K562 (cell line): ENCODE results near the gene GIPC3. TPM values are rescaled to one million over a fixed set of nuclear protein-coding genes. Genes with fewer than 3 reads are reported as not detected.

Experiments
- CBX5 ChIP-seq: IDR thresholded peaks from 2 replicates; pipeline ENCODE4 v1.6.1; 2014; ENCODE audit warnings: low read depth, borderline replicate concordance
- ELF1 ChIP-seq: fragments of 200-800 bp; sonication (Bioruptor generic); IDR thresholded peaks from 2 replicates; pipeline ENCODE4 v1.6.1; 2016; ENCODE audit warnings: missing genetic modification characterization, missing compliant biosample characterization
- FOS ChIP-seq: IDR thresholded peaks from 3 replicates; pipeline ENCODE4 v1.6.1; 2011; ENCODE audit not compliant: insufficient read length; ENCODE audit errors: extremely low read depth
- FOSL1 ChIP-seq: fragments of 200-800 bp; sonication (Bioruptor generic); conservative IDR thresholded peaks from 2 replicates; pipeline ENCODE4 v1.6.1; 2016; ENCODE audit warnings: missing genetic modification characterization, missing compliant biosample characterization
- GABPB2 ChIP-seq: fragments of 250-450 bp; sonication (Bioruptor Pico); conservative IDR thresholded peaks from 2 replicates; pipeline ENCODE4 v1.5.1; 2021; ENCODE audit warnings: mild to moderate bottlenecking
- GATAD2A ChIP-seq: fragments of 450-650 bp; IDR thresholded peaks from 2 replicates; pipeline ENCODE4 v1.6.1; 2017
- IFI16 ChIP-seq: fragments of 250-450 bp; sonication (Bioruptor Pico); IDR thresholded peaks from 2 replicates; pipeline ENCODE4 v2.1.2; 2022; ENCODE audit warnings: mild to moderate bottlenecking, inconsistent platforms
- NFE2 ChIP-seq: IDR thresholded peaks from 2 replicates; pipeline ENCODE4 v1.6.1; 2014; ENCODE audit warnings: antibody characterized with exemption, low read depth
- RBFOX2 ChIP-seq: fragments of 200-400 bp; formaldehyde crosslinking; IDR thresholded peaks from 2 replicates; pipeline ENCODE4 v1.6.1; 2017; ENCODE audit warnings: low read depth, mild to moderate bottlenecking, low read length, moderate library complexity
- RCOR1 ChIP-seq, 2 experiments: IDR thresholded peaks; 2 replicates each; pipeline ENCODE4 v1.6.1; 2012; ENCODE audit warnings: low read depth in 2 of 2, low read length in 2 of 2, borderline replicate concordance in 1 of 2, improper control_type of control experiment in 1 of 2
- SNIP1 ChIP-seq: fragments of 450-650 bp; IDR thresholded peaks from 2 replicates; pipeline ENCODE4 v1.7.1; 2017; ENCODE audit warnings: low read depth, mild to moderate bottlenecking
- ZNF143 ChIP-seq: sonication (generic); formaldehyde crosslinking; IDR thresholded peaks from 2 replicates; pipeline ENCODE4 v1.9.0; 2022; ENCODE audit warnings: mild to moderate bottlenecking, missing genetic modification reagents
- ZNF347 ChIP-seq: fragments of 450-650 bp; formaldehyde crosslinking; IDR thresholded peaks from 2 replicates; pipeline ENCODE4 v1.4.0; 2020; ENCODE audit warnings: low read depth, mild to moderate bottlenecking, moderate library complexity
- ZSCAN29 ChIP-seq: fragments of 450-650 bp; IDR thresholded peaks from 2 replicates; pipeline ENCODE4 v1.6.1; 2017
- polyA plus RNA-seq, 8 experiments: library from polyadenylated mRNA; depleted of rRNA in 4 of 8; stranded (reverse) in 5 of 8; unstranded in 3 of 8; fragments of >200 nt; fragmentation: Nextera tagmentation in 2 of 8; fragmentation: Illumina TruSeq in 1 of 8; extraction: Ambion mirVana in 2 of 8; extraction: Trizol in 1 of 8; gene quantifications; 2 replicates each; pipeline versions ENCODE4 v1.2.1 to v1.2.3, GENCODE V29; 2011 to 2014; ENCODE audit warnings: inconsistent platforms in 1 of 8, missing spikeins in 1 of 8
- total RNA-seq, 7 experiments: library from RNA; depleted of rRNA in 6 of 7; stranded (reverse); fragments of >200 nt in 6 of 7; fragmentation: Illumina TruSeq in 2 of 7; extraction: Trizol in 2 of 7; gene quantifications; 2 replicates each; pipeline versions ENCODE4 v1.2.1 to v1.2.3, GENCODE V29; 2011 to 2021; ENCODE audit warnings: low replicate concordance in 1 of 7
- TF ChIP-seq, protein P1 (sequence below): fragments of 250-450 bp; sonication (Bioruptor Pico); IDR thresholded peaks from 2 replicates; pipeline ENCODE4 v1.5.0; 2021; ENCODE audit warnings: mild to moderate bottlenecking, borderline replicate concordance
- TF ChIP-seq, protein P2 (sequence below): sonication (generic); formaldehyde crosslinking; IDR thresholded peaks from 2 replicates; pipeline ENCODE4 v1.8.0; 2022; ENCODE audit warnings: missing genetic modification reagents, mild to moderate bottlenecking, borderline replicate concordance
- TF ChIP-seq, protein P3 (sequence below): sonication (generic); formaldehyde crosslinking; IDR thresholded peaks from 2 replicates; pipeline ENCODE4 v1.8.0; 2022; ENCODE audit warnings: missing genetic modification reagents, mild to moderate bottlenecking, moderate library complexity, borderline replicate concordance
- TF ChIP-seq, protein P4 (sequence below), 2 experiments: fragments of 450-650 bp; IDR thresholded peaks; 2 replicates each; pipeline ENCODE4 v1.6.1; 2016

Gene GIPC3
- total and polyA plus RNA-seq, 9 of the 15 experiments (the other 6 are each of a cell fraction or from before 2014, with no cell fraction given), result 0.03 to 3.6 (median 1.5) TPM; not detected in 1

DNA sequence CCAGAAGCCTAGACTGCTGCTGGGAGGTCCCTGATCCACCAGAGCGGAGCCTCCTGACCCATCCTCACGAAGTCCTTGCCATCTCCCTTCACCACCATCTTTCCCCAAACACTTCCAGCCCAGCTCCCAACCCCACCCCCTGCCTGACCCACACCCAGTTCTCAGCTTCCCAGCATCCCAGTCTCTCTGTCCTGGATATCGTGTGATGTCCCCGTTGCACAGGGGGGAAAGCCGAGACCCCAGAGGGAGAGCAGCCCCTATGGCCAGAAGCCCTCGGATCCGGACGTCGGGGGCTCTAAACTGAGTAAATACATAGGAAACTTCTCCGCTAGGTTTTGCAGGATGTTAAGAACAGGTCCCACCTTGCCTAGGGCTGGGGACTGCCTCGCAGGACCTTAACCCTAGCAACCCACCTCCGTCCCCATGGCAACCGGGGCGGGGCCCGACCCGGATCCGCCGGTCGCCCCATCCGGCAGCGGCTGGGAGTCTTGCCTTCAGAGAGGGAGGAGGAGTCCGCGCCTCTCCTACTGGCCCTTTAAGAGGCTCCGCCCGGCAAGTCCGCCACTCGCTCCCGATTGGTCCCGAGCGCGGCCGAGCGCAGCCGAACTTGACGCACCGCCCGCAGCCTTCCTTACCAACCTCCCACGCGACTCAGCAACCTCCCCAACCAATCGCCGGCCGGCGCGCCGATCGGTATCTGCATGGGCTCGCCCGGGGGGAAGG lies 13.0 kb upstream of the GIPC3 start (continued):
- TF ChIP-seq RBFOX2 (no peak), ZNF347 (CRISPR knock-in tag) (no peak), ZNF143 (CRISPR knock-in tag) (no peak), SNIP1 (no peak), ZSCAN29 (no peak), CBX5 (no peak), GATAD2A (peak; percentile 98), FOS (peak; percentile 72), RCOR1 (IDR thresholded peaks at IDR 0.05; ENCODE audit: borderline replicate concordance in 1 of 2, low read depth in 2 of 2, low read length in 2 of 2) (peak in 1 of 2 experiments; percentile 66; a peak in 1 of 4 replicates), NFE2 (0 out of 2 replicates have a peak, but pooled peaks have one; percentile 17), FOSL1 (no peak), ELF1 (peak; percentile 34; the same call in 1 of the 2 replicates), IFI16 (CRISPR knock-in tag) (no peak), GABPB2 (CRISPR knock-in tag) (no peak)
- TF ChIP-seq, protein P1, sequence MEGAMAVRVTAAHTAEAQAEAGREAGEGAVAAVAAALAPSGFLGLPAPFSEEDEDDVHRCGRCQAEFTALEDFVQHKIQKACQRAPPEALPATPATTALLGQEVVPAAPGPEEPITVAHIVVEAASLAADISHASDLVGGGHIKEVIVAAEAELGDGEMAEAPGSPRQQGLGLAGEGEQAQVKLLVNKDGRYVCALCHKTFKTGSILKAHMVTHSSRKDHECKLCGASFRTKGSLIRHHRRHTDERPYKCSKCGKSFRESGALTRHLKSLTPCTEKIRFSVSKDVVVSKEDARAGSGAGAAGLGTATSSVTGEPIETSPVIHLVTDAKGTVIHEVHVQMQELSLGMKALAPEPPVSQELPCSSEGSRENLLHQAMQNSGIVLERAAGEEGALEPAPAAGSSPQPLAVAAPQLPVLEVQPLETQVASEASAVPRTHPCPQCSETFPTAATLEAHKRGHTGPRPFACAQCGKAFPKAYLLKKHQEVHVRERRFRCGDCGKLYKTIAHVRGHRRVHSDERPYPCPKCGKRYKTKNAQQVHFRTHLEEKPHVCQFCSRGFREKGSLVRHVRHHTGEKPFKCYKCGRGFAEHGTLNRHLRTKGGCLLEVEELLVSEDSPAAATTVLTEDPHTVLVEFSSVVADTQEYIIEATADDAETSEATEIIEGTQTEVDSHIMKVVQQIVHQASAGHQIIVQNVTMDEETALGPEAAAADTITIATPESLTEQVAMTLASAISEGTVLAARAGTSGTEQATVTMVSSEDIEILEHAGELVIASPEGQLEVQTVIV (CRISPR knock-in tag), result no peak
- TF ChIP-seq, protein P2, sequence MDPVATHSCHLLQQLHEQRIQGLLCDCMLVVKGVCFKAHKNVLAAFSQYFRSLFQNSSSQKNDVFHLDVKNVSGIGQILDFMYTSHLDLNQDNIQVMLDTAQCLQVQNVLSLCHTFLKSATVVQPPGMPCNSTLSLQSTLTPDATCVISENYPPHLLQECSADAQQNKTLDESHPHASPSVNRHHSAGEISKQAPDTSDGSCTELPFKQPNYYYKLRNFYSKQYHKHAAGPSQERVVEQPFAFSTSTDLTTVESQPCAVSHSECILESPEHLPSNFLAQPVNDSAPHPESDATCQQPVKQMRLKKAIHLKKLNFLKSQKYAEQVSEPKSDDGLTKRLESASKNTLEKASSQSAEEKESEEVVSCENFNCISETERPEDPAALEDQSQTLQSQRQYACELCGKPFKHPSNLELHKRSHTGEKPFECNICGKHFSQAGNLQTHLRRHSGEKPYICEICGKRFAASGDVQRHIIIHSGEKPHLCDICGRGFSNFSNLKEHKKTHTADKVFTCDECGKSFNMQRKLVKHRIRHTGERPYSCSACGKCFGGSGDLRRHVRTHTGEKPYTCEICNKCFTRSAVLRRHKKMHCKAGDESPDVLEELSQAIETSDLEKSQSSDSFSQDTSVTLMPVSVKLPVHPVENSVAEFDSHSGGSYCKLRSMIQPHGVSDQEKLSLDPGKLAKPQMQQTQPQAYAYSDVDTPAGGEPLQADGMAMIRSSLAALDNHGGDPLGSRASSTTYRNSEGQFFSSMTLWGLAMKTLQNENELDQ (CRISPR knock-in tag), result no peak
- TF ChIP-seq, protein P3, sequence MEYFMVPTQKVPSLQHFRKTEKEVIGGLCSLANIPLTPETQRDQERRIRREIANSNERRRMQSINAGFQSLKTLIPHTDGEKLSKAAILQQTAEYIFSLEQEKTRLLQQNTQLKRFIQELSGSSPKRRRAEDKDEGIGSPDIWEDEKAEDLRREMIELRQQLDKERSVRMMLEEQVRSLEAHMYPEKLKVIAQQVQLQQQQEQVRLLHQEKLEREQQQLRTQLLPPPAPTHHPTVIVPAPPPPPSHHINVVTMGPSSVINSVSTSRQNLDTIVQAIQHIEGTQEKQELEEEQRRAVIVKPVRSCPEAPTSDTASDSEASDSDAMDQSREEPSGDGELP (CRISPR knock-in tag), result peak; percentile 81
- TF ChIP-seq, protein P4, sequence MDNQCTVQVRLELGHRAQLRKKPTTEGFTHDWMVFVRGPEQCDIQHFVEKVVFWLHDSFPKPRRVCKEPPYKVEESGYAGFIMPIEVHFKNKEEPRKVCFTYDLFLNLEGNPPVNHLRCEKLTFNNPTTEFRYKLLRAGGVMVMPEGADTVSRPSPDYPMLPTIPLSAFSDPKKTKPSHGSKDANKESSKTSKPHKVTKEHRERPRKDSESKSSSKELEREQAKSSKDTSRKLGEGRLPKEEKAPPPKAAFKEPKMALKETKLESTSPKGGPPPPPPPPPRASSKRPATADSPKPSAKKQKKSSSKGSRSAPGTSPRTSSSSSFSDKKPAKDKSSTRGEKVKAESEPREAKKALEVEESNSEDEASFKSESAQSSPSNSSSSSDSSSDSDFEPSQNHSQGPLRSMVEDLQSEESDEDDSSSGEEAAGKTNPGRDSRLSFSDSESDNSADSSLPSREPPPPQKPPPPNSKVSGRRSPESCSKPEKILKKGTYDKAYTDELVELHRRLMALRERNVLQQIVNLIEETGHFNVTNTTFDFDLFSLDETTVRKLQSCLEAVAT (IDR thresholded peaks at IDR 0.05), result no peak
